Ovary (tissue), 3 donors: ENCODE results near the gene LIN9.

Experiments
- CTCF ChIP-seq, 3 donors: fragments of 450-650 bp in 2 of 3; fragments of 200-600 bp in 1 of 3; IDR thresholded peaks; one replicate each; pipeline versions ENCODE4 v1.5.1 to v1.8.0; 2016 to 2022; ENCODE audit warnings: antibody characterized with exemption in 3 of 3, mild to moderate bottlenecking in 1 of 3
- POLR2A ChIP-seq: fragments of 450-650 bp; IDR thresholded peaks from one replicate; pipeline ENCODE4 v1.6.1; 2017; ENCODE audit warnings: antibody characterized with exemption, mild to moderate bottlenecking, moderate library complexity
- donor health status: DM: no; HTN: no; CAD: no.

GRCh38 chr1:226274138-226274537, 34.8 kb downstream of the LIN9 start:
- TF ChIP-seq CTCF (IDR thresholded peaks at IDR 0.05): no peak
- TF ChIP-seq POLR2A: no peak
